Limb (tissue), 2 donors: ENCODE results near the gene SELL.
"Not testable (repeated sequence)": the region's sequence is repeated elsewhere in the genome, so short reads cannot be mapped to it uniquely, and the experiment has no call there.

Experiments
- DNase-seq, 2 donors: peaks; one replicate each; pipeline ENCODE4 v3.0.0-alpha.2; 2016; ENCODE audit errors: extremely low spot score in 2 of 2

The SELL gene

DNA sequence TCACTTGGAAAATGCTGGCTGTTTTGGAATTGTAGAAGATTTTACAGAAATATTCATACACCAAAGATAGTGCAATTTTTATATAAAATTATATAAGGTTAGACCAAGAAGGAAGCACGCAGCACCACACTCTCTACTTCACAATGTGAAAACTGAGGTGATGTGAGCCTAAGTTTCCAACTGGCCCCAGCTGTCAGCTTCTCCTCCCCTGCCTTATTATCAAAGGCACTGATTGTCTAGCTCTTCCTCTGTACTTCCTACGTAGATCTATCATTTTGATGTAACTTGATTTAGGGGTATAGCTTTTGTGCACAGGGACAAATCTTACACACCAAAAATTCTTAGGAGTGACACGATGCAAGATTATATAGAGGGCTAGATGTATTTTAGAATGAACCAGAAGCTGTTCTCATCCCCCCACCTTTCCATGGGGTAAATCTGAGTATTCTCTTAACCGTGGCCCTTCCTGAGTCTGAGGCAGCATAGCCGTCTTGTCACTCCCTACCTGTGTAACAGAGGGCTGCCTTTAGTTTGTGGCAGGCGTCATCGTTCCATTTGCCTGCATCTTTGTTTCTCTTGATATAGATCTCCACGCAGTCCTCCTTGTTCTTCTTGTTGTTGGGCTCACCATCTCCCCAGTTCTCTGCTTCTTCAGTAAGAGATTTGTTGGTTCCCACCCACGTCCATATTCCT is 3.4 kb downstream of the SELL start:
- DNase-seq = no peak

DNA sequence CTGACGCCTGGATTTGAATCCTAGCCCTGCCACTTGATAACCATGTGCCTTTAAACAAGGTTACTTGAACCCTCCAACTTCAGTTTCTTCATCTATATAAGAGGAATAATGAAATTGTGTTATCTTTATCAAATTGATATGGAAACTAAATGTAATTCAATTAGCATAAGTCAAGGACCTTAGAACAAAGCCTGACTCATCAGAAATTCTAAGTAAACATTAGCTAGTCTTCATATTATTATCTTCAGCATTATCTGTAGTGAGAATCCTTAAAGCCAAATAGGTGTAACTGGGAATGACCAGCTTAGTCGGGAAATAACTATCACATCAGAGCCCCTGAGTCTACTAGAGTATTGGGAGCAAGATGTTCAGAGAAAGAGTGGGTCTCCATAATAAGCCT is 6.6 kb downstream of the SELL start:
- no peak for DNase-seq

DNA sequence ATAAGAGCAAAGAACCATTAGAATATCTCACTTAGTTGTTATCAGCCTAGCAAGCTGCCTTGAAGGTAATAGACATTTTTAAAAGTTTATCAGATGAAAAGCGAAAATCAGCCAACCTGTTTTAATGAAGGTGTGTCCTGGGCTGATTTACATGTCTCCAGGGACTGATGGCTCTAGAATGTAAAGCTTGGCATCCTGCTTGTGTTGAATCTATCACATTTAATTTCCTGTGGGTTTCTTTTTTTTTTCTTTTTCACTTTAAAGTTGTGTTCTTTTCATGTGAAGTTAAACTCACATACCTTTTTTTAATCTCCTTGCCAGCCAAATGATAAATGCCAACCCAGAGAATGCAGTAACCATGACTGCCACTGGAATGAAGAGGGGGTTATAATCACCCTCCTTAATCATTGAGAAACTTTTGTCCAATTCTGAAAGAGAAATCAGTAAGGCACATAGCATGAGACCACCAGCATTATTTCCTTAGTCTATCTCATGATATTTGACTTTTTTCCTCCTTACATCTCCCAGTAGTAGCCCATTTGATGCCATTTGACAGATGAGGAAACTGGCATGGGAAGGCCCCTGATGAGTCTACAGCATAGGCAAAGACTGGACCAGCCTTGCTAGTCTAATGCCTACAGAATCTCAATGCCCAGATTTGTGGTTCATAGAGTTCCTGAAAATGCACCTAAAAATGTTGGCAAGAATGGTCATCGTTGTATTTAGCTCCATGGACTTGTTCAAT is 10.0 kb downstream of the SELL start:
- DNase-seq = no peak

DNA sequence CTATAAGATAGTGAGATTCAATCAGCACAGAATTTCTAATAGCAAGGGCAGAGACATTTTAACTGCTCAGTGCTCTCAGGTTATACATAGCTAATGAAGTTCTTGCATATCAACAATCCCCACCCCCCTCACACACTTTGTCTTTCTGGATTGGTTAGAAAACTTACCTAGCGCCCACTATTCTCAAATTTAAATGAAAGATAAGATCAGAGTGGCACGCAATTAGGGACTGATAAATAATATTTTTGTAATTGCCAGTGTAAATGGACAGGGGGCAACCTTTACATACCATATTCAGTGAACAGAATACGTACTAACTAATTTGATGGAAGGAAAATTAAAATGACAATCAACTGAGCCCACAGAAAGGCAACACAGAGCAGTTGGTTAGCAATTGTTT is 11.7 kb downstream of the SELL start:
- no peak for DNase-seq

GRCh38 chr1:169698976-169699375 is 12.4 kb downstream of the SELL start:
- DNase-seq = no peak

- DNase-seq = no peak
Measured at GRCh38 chr1:169697755-169698154, 13.7 kb downstream of the SELL start.

- DNase-seq = no peak
Measured at GRCh38 chr1:169696273-169697100, 14.9 kb downstream of the SELL start.

DNA sequence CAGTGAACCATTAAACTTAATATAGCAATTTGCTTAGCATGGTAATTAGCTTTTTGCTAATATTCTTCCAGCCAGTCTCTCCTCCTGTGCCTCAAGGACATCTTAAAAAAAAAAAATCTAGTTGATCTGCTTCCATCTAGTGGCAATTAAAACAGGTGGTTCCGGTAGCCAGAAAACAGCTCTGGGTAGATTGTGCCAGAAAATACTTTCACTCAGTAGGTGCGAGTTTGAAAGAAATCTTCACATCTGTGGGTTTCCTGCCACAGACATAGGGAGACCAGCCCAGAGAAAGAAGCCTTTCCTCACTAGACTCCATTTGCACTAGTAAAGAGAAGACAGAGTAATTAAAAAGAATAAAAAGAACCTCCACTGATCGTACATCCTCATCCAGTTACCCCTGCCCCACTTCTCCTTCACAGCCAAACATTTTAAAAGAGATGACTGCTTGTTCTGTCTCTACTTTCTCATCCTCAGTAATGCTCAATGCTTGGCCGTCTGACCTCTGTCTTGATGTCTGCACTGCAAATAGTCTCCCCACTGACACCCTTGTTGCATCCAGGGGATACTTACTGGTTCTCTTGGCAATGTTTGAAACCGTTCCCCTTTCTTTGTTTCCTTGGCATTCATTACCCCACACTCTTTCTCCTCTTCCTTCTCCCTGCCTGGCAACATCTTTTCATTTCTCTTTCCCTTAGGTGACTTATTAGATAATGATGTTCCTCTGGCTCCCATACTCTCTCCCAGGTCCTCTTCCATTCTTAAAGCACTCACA is 16.9 kb downstream of the SELL start:
- DNase-seq = no peak

DNA sequence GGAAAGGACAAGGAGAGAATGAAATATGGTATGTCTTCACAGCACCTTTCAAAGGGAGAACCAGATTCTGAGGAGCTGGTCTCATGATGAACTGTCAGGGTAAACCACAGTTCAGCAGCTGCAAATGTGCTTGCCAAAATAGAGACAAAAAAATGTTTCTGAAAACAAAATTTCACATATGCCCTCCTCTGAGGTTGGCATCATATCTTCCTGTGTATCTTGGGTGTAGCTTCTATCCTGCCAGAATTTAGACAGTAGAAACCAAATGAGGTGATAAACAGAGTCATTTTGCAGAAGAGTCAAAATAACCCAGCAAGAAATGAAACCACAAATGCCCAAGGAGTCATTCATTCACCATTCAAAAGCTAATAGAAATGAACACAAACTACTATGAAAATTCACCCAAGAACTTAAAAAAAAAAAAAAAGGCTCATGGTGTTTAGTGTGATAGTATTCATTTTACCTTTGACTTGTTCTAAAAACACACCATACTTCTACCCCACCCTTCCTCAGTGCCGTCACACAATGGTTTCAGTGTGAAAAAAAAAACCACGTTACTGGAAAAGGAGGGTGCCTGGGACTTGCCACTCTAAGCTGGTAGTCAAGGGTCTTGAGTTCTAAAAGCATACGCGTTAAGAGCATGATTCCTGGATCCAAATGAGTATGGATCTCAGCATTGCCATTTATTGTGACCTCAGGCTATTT is 18.5 kb downstream of the SELL start:
- no peak for DNase-seq

GRCh38 chr1:169690489-169690888 is 20.9 kb downstream of the SELL start:
- no peak for DNase-seq

GRCh38 chr1:169689395-169689794 is 22.0 kb downstream of the SELL start:
- no peak for DNase-seq

GRCh38 chr1:169688377-169688776 is 23.0 kb downstream of the SELL start:
- DNase-seq = not testable (repeated sequence)

GRCh38 chr1:169683661-169684060 is 27.8 kb downstream of the SELL start:
- DNase-seq = no peak

- DNase-seq = not testable (repeated sequence)
Measured at GRCh38 chr1:169683168-169683567, 28.3 kb downstream of the SELL start.

- no peak for DNase-seq
Measured at GRCh38 chr1:169682071-169682470, 29.3 kb downstream of the SELL start.

- no peak for DNase-seq
Measured at GRCh38 chr1:169681140-169681539, 30.3 kb downstream of the SELL start.

DNA sequence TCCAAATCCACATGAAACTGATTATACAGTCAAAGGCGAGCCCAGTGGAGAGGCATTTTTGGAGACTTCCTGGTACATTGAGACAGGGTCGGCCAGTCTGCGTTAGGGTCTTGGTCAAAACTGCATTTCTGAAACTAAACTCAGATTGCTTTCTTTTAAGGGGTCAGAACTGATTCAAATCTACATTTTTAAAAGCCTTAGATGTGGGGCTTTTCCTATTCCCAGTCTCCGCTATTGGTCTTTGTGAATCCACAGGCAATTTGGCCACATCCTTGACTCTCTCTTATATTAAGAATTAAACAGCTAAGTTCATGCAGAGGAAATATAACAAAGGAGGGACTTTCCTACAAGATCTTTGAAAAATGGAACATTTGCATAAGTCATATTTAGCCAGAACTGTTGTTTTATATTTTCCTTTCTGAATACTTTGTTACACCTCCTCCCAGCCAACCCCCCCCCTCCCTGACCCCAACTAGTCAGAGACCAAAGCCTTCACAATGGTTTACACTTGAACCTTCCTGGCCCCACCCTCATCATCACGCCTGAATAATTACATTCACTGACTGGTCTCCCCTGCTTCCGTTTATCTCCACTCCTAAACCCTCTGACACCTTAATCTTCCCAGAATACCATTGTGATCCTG is 30.9 kb downstream of the SELL start:
- no peak for DNase-seq

- DNase-seq = no peak
Measured at GRCh38 chr1:169679692-169680091, 31.7 kb downstream of the SELL start.

DNA sequence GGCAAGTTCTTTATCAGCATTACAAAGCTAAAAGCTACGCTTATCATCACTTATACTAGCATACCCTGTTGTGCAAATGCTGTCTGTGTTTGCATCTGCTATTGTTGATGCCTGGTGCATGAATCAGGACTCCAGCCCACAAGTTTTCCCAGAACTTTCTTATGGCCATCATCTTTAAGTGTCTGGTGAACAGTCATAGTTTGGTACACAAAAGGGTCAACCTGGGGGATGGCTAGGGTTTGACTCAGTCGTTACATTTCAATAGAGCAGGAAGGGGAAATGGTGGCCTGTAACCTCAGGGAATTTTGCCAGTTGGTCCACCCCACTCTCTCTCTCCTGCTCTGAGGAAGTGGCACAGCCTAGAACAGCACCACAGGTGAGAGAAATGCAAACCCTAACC is 35.4 kb downstream of the SELL start:
- no peak for DNase-seq

- DNase-seq = no peak
Measured at GRCh38 chr1:169670836-169671235, 40.6 kb downstream of the SELL start.
